HG03521 (cell line): ENCODE data around the gene FGF3.

ENCODE experiments used
- ATAC-seq: cut with Tn5 transposase; IDR thresholded peaks from one replicate; pipeline ENCODE4 v1.9.1; 2021; ENCODE audit warnings: mild to moderate bottlenecking, moderate library complexity; ENCODE audit not compliant: unreplicated experiment

Gene FGF3

GRCh38 chr11:69804769-69805508 lies 14.3 kb downstream of the FGF3 start:
- no peak for ATAC-seq

DNA sequence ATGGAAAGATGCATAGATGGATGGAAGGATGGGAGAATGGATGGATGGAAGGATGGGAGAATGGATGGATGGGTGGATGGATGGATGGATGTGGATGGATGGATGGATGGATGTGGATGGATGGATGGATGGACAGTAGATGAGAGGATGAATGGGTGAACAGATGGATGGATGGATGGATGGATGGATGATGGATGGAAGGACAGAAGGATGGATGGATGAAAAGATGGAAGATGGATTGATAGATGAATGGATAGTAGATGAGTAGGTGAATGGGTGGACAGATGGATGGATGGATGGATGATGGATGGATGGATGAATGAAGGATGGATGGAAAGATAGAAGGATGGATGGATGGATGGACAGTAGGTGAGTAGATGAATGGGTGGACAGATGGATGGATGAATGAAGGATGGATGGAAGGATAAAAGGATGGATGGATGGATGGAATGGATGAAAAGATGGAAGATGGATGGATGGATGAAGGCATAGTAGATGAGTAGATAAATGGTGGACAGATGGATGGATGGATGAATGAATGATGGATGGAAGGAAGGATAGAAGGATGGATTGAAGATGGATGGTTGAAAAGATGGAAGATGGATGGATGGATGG lies 15.5 kb downstream of the FGF3 start:
- no peak for ATAC-seq

- ATAC-seq = no peak
Measured at GRCh38 chr11:69803022-69803421, 16.2 kb downstream of the FGF3 start.

DNA sequence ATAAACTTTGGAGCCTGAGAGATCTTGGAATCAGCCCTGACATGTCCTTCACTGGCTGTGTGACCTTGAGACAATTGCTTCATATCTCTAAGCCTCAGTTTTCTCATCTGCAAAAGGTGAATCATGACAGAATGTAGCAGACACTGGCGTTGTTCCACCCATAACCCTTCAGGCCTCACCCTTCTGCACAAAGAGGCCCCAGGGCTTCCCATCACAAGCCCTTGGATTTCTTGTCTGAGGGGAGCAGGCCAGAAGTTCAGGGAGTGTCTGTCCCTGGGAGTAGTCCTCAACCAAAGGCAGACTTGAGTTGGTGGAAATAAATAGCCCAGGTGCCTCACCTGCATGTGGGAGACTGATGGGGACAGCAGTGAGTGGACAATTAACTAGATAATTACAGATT lies 16.6 kb downstream of the FGF3 start:
- ATAC-seq = no peak

- no peak for ATAC-seq
Measured at GRCh38 chr11:69801513-69802335, 17.5 kb downstream of the FGF3 start.

GRCh38 chr11:69800278-69800677 lies 18.9 kb downstream of the FGF3 start:
- no peak for ATAC-seq

DNA sequence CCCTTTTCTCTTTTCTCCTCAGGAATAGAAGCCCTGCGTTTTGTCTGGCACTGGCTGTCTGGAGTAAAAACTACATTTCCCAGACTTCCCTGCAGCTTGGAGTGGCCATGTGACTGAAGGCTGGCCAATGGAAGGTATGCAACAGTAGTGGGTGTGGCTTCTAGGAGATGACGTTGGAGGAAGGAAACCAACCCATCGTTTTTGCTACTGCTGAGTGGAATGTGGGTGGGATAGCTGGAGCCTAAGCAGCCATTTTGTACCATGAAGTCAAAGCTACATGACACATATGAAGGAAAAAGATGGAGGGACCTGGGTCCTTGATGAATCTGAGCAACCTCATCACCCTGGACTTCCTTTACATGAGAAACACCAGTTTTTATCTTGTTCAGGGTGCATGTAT lies 19.6 kb downstream of the FGF3 start:
- ATAC-seq = no peak

DNA sequence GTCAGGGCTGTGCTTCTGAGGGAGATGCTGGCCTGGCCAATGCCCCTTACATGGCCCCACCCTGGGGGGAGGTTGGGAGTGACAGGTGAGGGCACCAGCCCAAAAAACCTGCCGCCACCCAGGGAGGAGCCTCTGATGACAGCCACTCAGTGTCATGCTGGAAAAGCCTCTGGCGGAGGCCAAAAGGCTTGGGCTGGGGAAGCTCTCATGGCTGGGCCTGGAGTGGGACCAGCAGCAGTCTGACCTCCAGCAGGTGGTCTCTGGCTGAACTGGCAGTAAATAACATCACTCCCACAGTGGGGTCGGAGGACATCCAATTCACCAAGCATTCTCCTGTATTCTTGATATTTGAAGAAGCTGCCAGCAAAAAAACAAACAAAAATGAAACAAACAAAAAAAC lies 20.1 kb downstream of the FGF3 start:
- no peak for ATAC-seq

GRCh38 chr11:69797737-69798528 lies 21.3 kb downstream of the FGF3 start:
- no peak for ATAC-seq

DNA sequence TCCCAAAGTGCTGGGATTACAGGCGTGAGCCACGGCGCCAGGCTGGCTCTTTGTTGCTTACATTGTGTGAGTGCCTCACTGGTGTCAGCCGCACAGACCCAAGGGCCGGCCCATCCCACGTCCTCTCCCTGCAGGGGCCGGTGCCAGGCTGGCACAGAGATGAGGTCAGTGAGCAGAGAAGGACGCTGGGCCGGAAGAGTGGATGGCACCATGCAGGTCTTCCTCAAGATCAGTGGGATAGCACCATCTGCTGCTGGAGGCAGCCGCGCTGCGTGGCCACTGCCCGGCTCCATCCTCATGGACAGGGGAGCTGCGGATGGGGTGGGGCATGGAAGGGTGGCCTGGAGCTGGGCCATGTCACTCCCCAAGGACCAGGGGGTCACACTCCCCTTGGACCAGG lies 22.1 kb downstream of the FGF3 start:
- ATAC-seq = no peak

DNA sequence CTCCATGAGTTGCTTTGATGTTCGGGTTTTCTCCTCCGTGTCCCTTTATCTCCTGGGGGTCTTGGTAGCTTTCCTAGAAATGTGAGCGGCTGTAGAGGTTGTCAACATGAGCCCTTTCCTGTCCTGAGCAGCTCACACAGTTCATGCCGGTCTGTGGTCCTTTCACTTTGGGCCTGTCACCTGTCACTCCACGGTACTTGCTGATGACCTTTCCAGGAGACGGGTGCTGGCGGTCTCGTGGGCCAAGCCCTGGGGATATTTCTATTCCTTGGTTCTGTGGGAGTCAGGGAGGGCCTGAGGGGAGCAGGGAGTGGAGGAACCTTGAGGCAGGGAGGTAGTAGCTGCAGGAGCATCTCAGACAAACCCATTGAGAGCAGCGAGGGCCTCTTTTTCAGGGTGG lies 23.2 kb downstream of the FGF3 start:
- no peak for ATAC-seq

DNA sequence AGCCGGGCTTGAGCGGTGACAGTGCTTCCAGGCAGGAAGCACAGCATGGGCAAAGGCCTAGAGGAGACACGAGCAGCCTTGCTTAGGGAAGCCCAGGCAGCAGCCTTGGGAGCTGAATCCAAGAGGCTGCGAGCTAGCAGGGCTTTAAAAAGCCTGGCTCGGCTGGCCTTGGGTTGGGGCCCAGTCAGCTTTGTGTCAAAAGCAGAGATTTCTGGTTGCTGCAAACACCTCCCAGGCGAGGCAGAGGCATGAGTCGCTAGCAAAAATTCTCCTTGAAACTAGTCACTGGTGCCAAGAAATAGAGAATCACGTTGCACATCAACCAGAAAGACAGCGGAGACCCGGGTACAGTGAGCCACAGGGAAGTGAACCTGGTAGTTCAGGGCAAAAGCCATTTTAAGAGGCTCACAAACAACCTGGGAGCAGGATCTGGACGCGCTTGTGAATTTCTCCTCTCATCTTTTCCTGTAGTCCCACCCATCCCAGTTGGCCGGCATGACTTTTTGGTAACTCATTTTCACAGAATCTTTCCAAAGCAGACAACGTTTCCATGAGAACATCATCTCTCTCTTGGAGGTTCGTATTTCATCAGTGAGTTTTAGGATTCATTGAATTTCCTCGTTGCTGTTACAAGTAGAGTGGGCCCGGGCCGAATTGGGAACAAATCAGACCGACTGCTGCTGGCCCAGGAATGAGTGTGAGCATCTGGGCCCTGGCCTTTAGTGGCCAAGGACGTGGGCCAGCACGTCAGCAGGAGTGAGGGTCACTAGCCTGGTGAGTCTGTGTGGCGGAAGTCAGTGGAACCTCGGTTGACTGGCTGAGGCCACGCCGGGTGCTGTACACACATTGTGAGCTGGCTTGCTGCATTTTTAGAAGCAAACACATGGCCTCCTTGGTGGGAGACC lies 27.7 kb downstream of the FGF3 start:
- ATAC-seq = no peak

- no peak for ATAC-seq
Measured at GRCh38 chr11:69788956-69789355, 30.3 kb downstream of the FGF3 start.

DNA sequence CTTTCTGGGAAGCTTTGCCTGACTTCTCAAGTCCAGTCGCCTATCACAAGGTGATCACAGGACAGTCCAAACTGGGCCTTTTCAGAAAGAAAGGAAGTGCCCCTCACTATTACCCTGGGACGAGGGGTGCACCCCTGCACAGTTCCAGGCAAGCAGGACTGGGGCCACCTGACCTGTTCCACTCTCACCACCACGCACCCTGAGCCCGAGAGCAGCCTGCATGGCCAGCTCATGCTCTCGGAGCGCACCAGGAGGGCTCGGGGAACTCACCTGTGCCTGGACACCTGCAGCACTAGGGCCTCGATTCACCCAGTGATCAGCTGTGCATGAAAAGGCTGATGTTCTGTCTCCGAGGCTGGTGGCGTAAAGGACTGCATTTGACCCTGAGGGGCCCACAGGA lies 31.3 kb downstream of the FGF3 start:
- ATAC-seq = no peak

- no peak for ATAC-seq
Measured at GRCh38 chr11:69787457-69787856, 31.8 kb downstream of the FGF3 start.

DNA sequence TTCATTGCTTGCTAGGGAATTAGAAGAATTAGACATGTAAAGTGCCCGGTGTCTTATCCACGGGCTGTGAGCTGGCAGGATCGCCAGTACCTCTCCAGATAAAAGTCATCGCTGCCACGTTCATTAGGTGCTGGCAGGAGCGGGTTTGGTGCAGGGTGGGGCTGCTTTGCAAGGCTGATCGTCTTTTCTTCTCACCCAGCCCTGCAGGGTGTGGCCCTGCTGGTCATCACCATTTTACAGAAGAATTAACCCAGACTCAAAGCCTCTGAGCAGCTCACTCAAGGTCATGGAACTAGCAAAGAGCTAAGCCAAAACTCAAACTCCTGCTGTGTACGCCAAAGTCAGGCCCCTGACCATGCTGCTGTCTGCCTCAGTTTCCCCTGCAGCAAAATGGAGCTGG lies 38.0 kb downstream of the FGF3 start:
- no peak for ATAC-seq

DNA sequence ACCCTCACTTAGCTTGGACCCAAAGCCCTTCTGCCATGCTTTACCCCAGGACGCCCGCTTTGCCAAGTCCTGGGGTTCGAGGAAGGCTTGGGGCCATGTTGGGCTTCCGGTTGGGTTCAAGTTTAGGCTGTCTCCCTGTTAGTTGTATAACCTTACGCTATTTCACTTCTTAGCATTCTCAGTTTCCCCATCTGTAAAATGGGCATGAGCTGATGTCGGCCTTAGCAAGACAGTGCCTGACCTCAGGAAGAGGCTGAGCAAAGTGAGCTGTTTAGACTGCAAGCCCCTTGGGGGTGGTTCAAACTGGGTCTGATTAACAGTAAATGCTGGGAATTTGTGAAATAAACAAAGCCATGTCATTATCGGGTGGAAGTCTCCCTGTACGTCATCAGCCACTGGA lies 40.8 kb downstream of the FGF3 start:
- no peak for ATAC-seq

GRCh38 chr11:69775163-69775755 lies 44.0 kb downstream of the FGF3 start, which contains the start of gene FGF4:
TSS of gene FGF4 (minus strand) at chr11:69775341. CDS start at chr11:69775084, 257 bp downstream.
- ATAC-seq = no peak

DNA sequence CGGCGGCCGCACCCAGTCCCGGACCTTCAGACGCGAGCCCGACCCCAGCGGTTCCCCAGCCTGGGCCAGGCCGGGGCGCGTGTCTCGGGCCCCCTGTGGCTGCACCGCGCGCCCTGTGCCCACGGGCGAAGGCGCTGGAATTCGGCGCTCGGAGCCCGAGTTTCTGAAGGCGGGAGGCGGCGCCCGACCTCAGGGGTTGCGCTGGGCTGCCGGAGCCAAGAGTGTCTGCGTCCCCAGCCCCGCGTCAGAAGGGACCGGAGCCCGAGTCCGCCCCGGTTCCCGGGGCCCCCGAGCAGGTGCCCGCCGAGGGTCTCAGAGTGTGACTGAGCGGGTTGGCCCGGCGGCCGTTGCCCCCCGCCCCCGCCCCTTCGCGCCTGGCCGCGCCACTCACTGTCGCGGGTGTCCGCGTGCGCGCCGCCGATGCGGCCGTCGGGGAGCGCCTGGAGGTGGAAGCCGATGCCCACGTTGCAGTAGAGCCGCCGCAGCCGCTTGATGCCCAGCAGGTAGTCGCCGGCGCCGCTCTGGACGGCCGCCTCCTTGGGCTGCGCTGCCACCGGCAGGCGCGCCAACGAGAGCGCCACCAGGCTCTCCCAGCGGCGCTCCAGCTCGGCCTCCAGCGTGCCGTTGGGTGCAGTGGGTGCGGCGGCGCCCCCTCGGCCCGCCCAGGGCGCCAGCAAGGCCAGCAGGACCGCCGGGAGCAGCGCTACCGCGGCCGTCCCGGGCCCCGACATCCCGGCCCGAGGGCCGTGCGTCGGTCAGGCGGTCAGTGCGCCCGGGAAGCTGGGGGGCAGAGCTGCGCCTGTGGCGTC lies 44.7 kb downstream of the FGF3 start:
- no peak for ATAC-seq
